ENCODE data around the gene ZNF600.

DNA sequence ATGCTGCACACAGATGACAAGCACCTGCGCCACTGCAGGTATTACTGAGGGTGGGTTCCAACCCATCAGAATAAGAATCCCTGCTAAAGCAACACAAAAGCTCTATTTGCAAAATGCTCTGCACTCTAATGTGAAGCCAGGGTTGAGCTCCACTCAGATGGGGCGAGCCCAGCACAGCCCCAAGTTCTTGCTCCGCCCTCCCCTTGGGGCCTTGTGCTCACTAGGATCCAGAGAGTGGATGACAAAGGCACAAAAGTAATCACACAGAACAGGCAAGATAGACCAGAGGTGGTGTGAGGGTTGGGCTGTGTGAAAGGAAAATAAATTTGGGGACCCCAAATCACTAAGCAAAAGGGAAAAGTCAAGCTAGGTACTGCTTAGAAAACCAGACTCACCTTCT is 43.5 kb downstream of the ZNF600 start:
- no peak for TF ChIP-seq CREB1 (IDR thresholded peaks at IDR 0.05)
- no peak for TF ChIP-seq RAD21 (IDR thresholded peaks at IDR 0.05 in 1 of 2, conservative IDR thresholded peaks at IDR 0.05 in 1 of 2; ENCODE audit: low read depth in 2 of 2, low read length in 2 of 2)
- TF ChIP-seq, protein P1, sequence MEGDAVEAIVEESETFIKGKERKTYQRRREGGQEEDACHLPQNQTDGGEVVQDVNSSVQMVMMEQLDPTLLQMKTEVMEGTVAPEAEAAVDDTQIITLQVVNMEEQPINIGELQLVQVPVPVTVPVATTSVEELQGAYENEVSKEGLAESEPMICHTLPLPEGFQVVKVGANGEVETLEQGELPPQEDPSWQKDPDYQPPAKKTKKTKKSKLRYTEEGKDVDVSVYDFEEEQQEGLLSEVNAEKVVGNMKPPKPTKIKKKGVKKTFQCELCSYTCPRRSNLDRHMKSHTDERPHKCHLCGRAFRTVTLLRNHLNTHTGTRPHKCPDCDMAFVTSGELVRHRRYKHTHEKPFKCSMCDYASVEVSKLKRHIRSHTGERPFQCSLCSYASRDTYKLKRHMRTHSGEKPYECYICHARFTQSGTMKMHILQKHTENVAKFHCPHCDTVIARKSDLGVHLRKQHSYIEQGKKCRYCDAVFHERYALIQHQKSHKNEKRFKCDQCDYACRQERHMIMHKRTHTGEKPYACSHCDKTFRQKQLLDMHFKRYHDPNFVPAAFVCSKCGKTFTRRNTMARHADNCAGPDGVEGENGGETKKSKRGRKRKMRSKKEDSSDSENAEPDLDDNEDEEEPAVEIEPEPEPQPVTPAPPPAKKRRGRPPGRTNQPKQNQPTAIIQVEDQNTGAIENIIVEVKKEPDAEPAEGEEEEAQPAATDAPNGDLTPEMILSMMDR (IDR thresholded peaks at IDR 0.05; ENCODE audit: control extremely low read depth in 1 of 3, insufficient read depth in 1 of 3, low read depth in 1 of 3, low read length in 3 of 3): no peak
- no peak for TF ChIP-seq SIX5 (IDR thresholded peaks at IDR 0.05; ENCODE audit: low read depth, low read length)
- no peak for TF ChIP-seq POU5F1 (IDR thresholded peaks at IDR 0.05; ENCODE audit: low read depth, low read length)
- TF ChIP-seq KDM1A (IDR thresholded peaks at IDR 0.05; ENCODE audit: borderline replicate concordance, low read length): no peak
- no peak for TF ChIP-seq MAFK (IDR thresholded peaks at IDR 0.05; ENCODE audit: low read depth, low read length)
- TF ChIP-seq SP1 (IDR thresholded peaks at IDR 0.05; ENCODE audit: low read depth, low read length): no peak
- TF ChIP-seq, protein P2, sequence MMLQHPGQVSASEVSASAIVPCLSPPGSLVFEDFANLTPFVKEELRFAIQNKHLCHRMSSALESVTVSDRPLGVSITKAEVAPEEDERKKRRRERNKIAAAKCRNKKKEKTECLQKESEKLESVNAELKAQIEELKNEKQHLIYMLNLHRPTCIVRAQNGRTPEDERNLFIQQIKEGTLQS (IDR thresholded peaks at IDR 0.05; ENCODE audit: insufficient read depth, low read depth, low read length): no peak
- TF ChIP-seq, protein P3, sequence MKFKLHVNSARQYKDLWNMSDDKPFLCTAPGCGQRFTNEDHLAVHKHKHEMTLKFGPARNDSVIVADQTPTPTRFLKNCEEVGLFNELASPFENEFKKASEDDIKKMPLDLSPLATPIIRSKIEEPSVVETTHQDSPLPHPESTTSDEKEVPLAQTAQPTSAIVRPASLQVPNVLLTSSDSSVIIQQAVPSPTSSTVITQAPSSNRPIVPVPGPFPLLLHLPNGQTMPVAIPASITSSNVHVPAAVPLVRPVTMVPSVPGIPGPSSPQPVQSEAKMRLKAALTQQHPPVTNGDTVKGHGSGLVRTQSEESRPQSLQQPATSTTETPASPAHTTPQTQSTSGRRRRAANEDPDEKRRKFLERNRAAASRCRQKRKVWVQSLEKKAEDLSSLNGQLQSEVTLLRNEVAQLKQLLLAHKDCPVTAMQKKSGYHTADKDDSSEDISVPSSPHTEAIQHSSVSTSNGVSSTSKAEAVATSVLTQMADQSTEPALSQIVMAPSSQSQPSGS (IDR thresholded peaks at IDR 0.05; ENCODE audit: low read length): no peak
- no peak for TF ChIP-seq SRF (IDR thresholded peaks at IDR 0.05; ENCODE audit: low read depth, low read length)
- no peak for TF ChIP-seq CBX8 (IDR thresholded peaks at IDR 0.05; ENCODE audit: borderline replicate concordance, low read depth, low read length)
- no peak for TF ChIP-seq POLR2AphosphoS5 (IDR thresholded peaks at IDR 0.05; ENCODE audit: low read depth, low read length)

Data from H1 (cell line).